Left lung (tissue), 10 donors: ENCODE measurements around the gene CAPZA1. TPM values are rescaled to one million over a fixed set of nuclear protein-coding genes. Genes with fewer than 3 reads are reported as not detected.

Experiments used
- ATAC-seq: fragments of 200-7000 bp; cut with Tn5 transposase; one replicate; pipeline ENCODE4 v1.9.1; 2020; ENCODE audit warnings: moderate library complexity
- DNase-seq, 4 donors: peaks; one replicate each; pipeline ENCODE4 v3.0.0-alpha.2; 2013 to 2020
- H3K27ac ChIP-seq, 2 donors: fragments of 200-600 bp; sonication (generic) in 1 of 2; one replicate each; pipeline versions ENCODE4 v1.5.0 to v1.8.0; 2020 to 2021
- H3K27me3 ChIP-seq, 2 donors: fragments of 200-600 bp; sonication (generic) in 1 of 2; one replicate each; pipeline versions ENCODE4 v1.5.0 to v1.8.0; 2020 to 2021
- H3K36me3 ChIP-seq, 2 donors: fragments of 200-600 bp; sonication (generic) in 1 of 2; one replicate each; pipeline versions ENCODE4 v1.5.0 to v1.8.0; 2020 to 2021
- H3K4me1 ChIP-seq, 2 donors: fragments of 200-600 bp; one replicate each; pipeline ENCODE4 v1.8.0; 2021
- H3K4me3 ChIP-seq, 2 donors: fragments of 200-600 bp; sonication (generic) in 1 of 2; one replicate each; pipeline versions ENCODE4 v1.5.0 to v1.8.0; 2020 to 2021; ENCODE audit warnings: mild to moderate bottlenecking in 1 of 2
- H3K9me3 ChIP-seq, 2 donors: fragments of 200-600 bp; sonication (generic) in 1 of 2; one replicate each; pipeline versions ENCODE4 v1.5.0 to v1.8.0; 2020 to 2021
- intact Hi-C, 2 donors: fragments of 100-400 bp; cut with DNase I; formaldehyde crosslinking; loops; one replicate each; pipeline versions ENCODE4 v1.11.2 to v1.14.2; 2022
- polyA plus RNA-seq, 6 donors: library from polyadenylated mRNA; unstranded; fragments of 120-200 nt; gene quantifications; one replicate each; pipeline ENCODE4 v1.2.1, GENCODE V29; 2013; ENCODE audit not compliant: insufficient read length in 6 of 6
- total RNA-seq, 2 donors: library from RNA; stranded (reverse); fragmentation: NEBNext Ultra II Directional; extraction: Animal tissue kit (Norgen Biotek cat#: 25700); gene quantifications; one replicate each; pipeline ENCODE4 v1.2.1, GENCODE V29; 2021
- TF ChIP-seq, protein P1 (sequence below), 2 donors: fragments of 200-600 bp; sonication (generic) in 1 of 2; IDR thresholded peaks; one replicate each; pipeline versions ENCODE4 v1.5.0 to v1.8.0; 2021; ENCODE audit warnings: antibody characterized with exemption in 2 of 2
- donor health status: DM: no; HTN: yes; CAD: no.
- donor health status: DM: no; HTN: no; CAD: no.

CAPZA1 gene
- total and polyA plus RNA-seq, 8 donors: 122 to 167 (median 146) TPM

DNA sequence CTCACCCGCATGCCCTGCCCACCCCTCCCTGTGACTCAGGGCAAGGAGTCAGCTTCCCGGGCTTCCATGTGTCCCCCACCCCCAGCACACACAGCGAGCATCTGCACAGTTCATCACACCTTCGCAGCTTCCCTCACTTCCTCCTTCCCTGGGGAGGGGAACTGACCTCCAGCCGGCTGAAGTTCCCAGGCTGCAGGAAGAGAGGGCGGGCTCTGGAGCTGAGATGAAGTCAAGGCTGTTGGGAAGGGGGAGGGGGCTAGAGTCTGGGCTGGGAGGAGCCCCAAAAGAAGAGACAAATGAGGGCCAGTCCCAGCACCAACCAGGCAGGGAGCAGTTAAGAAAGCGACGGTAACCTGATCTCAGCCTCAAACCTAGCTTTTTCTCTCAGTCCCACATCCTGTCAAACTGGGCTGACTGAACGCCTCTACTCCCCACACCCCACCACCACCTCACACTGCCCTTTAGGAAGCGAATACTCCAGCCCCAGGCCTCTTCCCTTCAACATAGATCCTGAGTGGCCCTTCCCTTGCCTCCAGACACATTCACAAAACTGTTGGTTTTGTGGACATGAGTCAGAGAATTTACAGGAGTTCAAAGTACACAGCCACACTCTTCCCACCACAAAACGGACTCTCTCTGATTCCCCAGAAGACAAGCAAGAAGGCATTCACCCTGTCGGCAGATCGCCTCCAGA lies 85.4 kb downstream of the CAPZA1 start:
- Histone ChIP-seq H3K4me1 (peaks cover 43 to 65% of the 10 kb centered on the region in 2 donors), H3K27me3 (peaks cover 0 to 26% of the 10 kb centered on the region in 2 donors), H3K9me3 (no peaks in the 10 kb centered on the region), H3K36me3 (peaks cover 0 to 24% of the 10 kb centered on the region in 2 donors), H3K4me3 (peak overlapping the region; percentile 33 to 91), H3K27ac (peak overlapping the region; percentile 60 to 89)
- intact Hi-C loops: loop anchor here in 1 of 2 donors (10.0 kb wide), 2 partner anchors 80 to 310 kb away; partner anchors contain the start of gene CTTNBP2NL
- TF ChIP-seq, protein P1, sequence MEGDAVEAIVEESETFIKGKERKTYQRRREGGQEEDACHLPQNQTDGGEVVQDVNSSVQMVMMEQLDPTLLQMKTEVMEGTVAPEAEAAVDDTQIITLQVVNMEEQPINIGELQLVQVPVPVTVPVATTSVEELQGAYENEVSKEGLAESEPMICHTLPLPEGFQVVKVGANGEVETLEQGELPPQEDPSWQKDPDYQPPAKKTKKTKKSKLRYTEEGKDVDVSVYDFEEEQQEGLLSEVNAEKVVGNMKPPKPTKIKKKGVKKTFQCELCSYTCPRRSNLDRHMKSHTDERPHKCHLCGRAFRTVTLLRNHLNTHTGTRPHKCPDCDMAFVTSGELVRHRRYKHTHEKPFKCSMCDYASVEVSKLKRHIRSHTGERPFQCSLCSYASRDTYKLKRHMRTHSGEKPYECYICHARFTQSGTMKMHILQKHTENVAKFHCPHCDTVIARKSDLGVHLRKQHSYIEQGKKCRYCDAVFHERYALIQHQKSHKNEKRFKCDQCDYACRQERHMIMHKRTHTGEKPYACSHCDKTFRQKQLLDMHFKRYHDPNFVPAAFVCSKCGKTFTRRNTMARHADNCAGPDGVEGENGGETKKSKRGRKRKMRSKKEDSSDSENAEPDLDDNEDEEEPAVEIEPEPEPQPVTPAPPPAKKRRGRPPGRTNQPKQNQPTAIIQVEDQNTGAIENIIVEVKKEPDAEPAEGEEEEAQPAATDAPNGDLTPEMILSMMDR (IDR thresholded peaks at IDR 0.05): no peak
- ATAC-seq: peak; percentile 72
- peak; percentile 85 to 97 (median 89) for DNase-seq

DNA sequence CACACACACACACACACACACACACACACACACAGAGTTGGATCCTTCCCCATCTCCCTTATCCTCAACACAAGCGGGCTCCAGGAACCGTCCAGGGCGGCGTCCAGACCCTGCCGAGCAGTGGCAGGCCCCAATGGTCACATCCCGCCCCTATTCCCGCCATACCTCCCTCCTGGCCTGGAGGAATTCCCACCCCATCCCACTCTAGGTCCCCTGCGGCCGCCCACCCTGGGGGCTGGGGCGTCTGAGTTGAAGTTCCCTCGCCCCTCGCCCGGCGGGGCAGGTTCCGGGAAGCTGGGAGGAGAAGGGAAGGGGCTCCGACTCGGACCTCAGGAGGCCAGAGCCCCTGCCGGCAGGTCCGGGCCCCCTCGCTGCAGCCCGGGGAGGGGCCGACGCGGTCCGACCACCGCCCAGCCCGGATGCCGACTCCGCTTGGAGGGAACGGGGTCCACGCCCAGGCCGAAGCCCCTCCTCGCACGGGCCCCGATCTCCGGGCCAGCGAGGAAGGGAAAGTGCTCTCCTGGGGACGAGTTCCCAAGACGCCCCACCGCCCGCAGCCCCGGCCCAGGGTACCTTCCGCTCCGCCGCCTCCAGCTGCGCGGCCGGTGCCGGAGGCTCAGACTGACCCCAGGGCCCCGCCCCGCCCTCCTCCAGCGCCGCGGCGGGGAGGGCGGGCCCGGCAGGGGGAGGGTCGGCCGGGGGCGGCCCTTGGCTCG lies 87.0 kb downstream of the CAPZA1 start, which contains the start of gene RHOC:
Gene RHOC, minus strand, starts transcription at position 623 of the 716 bp plus-strand sequence. CDS start 3,328 bp downstream, outside the sequence.
- ATAC-seq: peak; percentile 86
- Histone ChIP-seq H3K27me3 (peaks cover 0 to 26% of the 10 kb centered on the region in 2 donors), H3K36me3 (peaks cover 0 to 16% of the 10 kb centered on the region in 2 donors), H3K27ac (peak within 1 kb of the TSS; percentile 87 to 93), H3K4me3 (peak within 1 kb of the TSS; percentile 91 to 96), H3K9me3 (no peaks in the 10 kb centered on the region), H3K4me1 (peaks cover 30 to 50% of the 10 kb centered on the region in 2 donors)
- TF ChIP-seq, protein P1 (IDR thresholded peaks at IDR 0.05): no peak
- intact Hi-C loops: loop anchor here in 1 of 2 donors (10.0 kb wide), 2 partner anchors 82 to 312 kb away; partner anchors contain the start of gene CTTNBP2NL
- peak in 3 of 4 donors; percentile 70 to 93 (median 76) for DNase-seq

DNA sequence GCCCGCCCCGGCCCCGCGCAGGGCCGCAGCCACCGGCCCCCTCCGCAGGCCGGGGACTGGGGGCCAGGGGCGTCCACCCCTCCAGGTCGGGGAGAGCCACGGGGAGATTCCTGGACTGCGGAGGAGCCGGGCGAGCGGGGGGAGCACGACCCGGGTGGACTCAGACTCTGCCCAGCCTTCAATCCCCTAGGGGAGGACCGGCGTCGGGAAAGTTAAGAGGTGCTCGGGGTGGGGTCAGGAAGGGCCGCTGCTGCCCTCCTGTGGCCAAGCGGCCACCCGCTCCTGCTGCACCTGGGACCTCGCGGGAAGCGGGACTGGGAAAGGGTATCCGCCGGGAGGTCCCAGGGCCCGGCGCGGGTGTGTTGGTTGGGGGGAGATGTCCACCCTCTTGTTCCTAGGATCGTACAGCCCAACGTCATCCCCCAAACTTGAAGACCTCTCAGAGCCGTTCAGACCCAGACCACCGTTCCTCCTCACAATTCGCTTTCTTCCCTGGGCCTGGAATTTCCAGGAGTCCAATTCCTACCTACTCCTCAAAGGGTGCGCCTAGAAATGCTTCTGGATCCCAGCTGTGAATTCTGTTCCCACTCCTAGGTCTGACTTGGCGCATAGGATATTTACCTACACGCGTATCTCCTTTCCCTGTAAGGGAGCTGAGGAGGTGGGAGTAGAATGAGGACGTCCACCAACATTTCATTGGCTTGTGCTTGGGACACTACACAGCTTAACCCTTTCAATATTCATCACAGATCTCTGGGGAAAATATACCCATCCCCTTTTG lies 87.8 kb downstream of the CAPZA1 start:
- TF ChIP-seq, protein P1 (IDR thresholded peaks at IDR 0.05): peak; percentile 88 to 91
- peaks cover 0 to 26% of the 10 kb centered on the region in 2 donors for H3K27me3 ChIP-seq
- peak overlapping the region; percentile 87 to 93 for H3K27ac ChIP-seq
- H3K36me3 ChIP-seq: peaks cover 0 to 8% of the 10 kb centered on the region in 2 donors
- ATAC-seq (peak; percentile 83), DNase-seq (peak; percentile 83 to 96 (median 90))
- peaks cover 29 to 43% of the 10 kb centered on the region in 2 donors for H3K4me1 ChIP-seq
- H3K4me3 ChIP-seq: peak overlapping the region; percentile 91 to 96
- intact Hi-C loops: loop anchor here in 1 of 2 donors (10.0 kb wide), 2 partner anchors 83 to 313 kb away; partner anchors contain the start of gene CTTNBP2NL
- H3K9me3 ChIP-seq: no peaks in the 10 kb centered on the region

DNA sequence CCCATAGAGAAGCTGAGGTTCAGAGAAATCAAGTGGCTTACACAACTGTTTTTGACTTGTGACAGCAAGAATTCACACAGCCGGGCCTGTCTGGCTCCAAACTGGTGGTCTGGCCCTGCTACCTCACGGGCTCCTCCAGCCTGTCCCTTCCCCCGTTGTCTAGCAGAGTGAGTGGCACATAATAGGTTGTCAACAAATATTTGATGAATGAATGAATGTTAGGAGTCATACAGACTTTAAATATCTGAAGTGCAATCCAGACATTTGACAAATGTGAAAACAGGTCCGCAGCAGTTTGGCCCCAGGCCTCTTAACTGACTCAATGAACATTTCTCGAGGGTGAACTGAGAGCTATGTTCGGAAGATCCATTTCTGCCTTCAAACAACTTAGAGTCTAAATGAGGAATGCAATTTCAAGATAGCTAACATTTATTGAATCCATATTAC lies 88.4 kb downstream of the CAPZA1 start:
- Histone ChIP-seq H3K36me3 (peaks cover 0 to 2% of the 10 kb centered on the region in 2 donors), H3K4me1 (peaks cover 26 to 37% of the 10 kb centered on the region in 2 donors), H3K9me3 (no peaks in the 10 kb centered on the region), H3K27ac (no peak overlapping the region), H3K27me3 (peaks cover 0 to 26% of the 10 kb centered on the region in 2 donors), H3K4me3 (no peak overlapping the region)
- no peak for DNase-seq
- intact Hi-C loops: loop anchor here in 1 of 2 donors (10.0 kb wide), 2 partner anchors 83 to 313 kb away; partner anchors contain the start of gene CTTNBP2NL
- TF ChIP-seq, protein P1 (IDR thresholded peaks at IDR 0.05): no peak
- ATAC-seq: no peak
